ENCODE measurements around the gene GAPT.

The GAPT gene

DNA sequence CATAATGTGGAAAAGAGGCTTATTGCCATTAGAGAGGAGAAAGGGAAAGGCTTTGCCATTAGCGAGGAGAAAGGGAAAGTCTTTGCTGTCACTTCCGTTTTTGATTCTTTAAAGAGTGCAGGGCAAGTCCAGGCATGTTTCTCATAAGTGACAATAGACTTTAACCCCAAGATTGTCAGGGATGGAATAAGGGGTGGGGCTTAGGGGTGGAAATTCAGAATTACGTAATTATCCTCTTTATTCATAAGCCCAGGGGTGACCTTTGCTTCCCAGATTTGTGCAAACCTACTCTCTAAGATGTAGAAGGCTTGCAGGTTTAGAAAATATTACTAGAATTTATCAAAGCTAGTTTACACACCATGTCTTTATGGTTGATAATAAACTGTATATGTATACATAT is 29.1 kb upstream of the GAPT start:
- no peak for DNase-seq

DNA sequence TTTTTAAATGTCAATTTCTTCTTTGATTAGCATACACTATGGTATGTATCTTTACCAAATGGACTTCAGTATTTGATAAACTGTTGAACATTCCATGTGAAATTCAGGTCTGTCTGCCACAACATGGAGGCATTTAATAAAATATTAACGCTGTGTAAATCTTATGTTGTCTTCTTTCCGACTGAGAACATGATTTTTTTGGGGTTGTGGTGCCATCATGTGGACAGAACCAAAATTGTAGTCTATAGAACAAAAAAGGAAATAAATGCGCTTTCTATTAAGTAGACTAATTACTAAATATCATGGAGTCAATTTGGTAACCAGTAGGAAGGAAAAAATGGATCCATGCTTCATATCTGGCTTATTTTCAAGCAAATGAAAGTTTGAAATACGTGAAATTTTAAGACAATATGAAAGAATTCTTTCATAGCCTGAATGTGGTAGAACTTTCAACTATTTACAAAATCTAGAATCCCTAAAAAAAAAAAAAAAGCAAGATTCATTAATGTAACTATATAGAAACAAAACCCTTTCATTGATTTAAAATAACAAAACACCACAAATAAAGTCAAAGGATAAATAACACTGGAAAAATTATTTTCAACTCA is 28.5 kb upstream of the GAPT start:
- DNase-seq: peak; percentile 6

- no peak for DNase-seq
Observed at GRCh38 chr5:58466939-58467338, 24.3 kb upstream of the GAPT start.

- no peak for DNase-seq
Observed at GRCh38 chr5:58469896-58470295, 21.3 kb upstream of the GAPT start.

- no peak for DNase-seq
Observed at GRCh38 chr5:58475404-58475803, 15.8 kb upstream of the GAPT start.

DNA sequence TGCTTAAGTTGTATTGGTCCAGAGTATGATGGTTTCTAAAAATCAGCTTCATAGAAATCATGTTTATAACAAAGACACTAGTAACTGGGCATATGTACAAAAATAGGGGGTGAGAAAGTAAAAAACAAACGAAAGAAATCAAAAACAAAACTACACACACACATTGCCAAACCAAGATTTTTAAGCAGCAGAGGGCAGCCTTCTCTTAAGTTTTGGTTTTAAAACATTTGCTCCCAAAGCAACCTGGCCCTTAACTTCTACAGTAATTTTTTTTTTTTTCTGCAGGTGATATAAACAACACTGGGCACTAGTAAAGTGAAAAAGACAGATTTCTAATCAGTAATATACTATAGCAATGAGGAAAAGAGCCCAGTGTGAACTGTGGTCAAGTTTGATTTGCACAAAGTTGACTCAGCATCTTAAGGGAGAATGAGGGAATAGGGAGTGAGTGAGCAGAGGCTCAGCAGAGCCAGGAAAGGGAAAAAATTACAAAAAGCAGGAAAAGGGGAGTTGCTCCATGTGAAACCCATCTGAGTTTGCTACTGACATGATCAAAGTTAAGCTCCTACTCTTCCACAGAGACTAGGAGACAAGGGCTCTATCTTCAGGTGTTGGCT is 13.4 kb upstream of the GAPT start:
- no peak for DNase-seq

DNA sequence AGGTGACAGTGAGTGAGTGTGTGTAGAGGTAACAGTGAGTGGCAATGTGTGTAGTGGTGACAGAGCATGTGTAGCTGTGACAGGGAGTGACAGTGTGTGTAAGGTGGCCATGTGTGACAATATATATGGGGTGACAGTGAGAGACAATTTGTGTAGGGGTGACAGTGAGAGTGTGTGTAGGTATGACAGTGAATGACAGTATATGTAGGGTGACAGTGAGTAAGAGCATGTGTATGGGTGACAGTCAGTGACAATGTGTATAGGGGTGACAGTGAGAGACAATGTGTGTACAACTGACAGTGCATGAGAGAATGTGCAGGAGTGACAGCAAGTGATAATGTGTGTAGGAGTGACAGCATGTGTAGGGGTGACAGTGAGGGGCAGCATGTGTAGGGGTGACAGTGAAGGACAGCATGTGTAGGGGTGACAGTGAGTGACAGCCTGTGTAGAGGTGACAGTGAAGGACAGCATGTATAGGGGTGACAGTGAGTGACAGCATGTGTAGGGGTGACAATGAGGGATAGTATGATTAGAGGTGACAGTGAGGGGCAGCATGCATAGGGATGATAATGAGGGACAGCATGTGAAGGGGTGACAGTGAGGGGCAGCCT is 10.1 kb upstream of the GAPT start:
- DNase-seq: no peak

DNA sequence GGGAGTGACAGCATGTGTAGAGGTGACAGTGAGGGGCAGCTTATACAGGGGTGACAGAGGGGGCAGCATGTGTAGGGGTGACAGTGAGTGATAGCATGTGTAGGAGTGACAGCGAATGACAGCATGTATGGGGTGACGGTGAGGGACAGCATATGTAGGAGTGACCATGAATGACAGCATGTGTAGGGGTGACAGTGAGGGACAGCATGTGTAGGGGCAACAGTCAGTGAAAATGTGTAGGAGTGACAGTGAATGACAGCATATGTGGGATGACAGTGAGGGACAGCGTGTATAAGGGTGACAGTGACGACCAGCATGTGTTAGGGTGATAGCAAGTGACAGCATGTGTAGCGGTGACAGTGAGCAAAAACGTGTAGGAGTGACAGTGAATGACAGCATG is 9.4 kb upstream of the GAPT start:
- no peak for DNase-seq

DNA sequence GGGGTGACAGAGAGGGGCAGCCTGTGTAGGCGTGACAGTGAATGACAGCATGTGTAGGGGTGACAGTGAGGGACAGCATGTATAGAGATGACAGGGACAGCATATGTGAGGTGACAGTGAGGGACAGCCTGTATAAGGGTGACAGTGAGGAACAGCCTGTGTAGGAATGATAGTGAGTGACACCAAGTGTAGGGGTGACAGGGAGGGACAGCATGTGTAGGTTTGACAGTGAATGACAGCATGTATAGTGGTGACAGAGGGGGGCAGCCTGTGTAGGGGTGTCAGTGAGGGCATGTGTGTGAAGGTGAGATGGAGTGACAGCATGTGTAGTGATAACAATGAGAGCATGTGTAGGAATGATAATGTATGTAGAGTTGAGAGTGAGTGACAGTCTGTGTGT is 8.7 kb upstream of the GAPT start:
- DNase-seq: no peak

GRCh38 chr5:58484505-58484904 is 6.7 kb upstream of the GAPT start:
- DNase-seq: no peak

DNA sequence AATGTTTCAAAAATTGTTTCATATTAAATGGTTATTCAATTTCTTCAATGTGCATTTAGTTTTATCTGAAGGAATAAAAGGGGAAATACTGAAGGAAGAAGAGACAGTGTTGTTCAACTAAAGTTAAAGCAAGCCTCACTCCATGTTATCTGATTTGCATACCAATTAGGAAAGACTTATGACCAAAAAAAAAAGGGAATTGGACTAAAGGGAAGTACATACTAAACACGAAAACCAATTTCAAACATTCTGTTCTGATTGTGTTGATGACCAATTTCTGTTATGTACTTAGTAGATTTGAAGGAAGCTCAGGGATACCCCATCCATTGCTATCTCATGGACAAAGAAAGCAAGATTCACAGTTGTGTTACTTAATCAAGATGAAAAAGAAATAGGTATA is 4.9 kb upstream of the GAPT start:
- no peak for DNase-seq

DNA sequence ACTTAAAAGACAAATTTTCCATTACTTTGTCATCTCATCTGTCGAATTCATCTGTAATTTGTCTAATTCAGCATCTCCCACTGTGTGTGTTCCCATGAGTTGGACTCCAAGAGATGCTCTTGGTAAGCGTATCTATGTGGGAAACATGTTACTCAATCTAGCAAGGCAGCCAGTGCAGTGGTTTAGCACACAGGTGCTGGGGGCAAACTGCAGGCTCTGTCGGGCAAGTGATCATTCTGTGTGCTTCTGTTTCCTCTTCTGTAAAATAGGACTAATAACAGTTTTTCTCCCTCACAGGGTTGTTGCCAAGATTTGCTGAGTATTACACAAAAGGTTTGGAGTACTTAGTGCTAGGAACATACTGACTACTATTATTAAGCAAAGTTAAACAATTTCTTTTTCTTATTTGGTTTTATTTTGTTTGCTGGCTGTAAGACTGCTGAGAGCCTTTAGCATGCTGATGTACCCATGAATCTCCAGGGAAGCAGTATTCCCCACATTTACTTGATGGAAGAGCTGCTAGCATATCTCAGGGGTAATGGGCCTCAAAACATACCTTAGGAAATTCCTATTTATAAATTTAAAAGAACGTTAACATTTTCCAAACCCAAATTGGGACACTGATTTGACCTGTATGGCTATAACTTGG is 709 bp upstream of the GAPT start:
- DNase-seq: no peak

DNA sequence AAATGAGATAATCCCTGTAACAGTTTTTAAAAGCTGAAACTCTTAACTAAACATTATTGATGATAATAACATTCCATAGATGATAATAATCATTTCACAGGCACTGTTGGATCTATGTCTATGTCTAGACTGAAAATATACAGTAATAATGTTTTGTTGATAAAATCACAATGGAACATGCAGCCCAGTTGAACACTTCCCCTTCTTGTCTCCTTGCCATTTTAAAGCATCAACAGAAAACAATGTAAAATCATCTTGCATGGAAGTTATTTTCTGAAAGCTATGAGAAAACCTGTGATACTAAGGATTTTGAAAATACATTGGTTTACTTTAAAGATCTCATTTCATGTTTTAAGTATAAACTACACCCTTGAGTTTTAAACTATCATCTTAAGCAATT is 1.9 kb downstream of the GAPT start:
- no peak for DNase-seq

GRCh38 chr5:58496488-58496887 is 5.3 kb downstream of the GAPT start:
- no peak for DNase-seq

DNA sequence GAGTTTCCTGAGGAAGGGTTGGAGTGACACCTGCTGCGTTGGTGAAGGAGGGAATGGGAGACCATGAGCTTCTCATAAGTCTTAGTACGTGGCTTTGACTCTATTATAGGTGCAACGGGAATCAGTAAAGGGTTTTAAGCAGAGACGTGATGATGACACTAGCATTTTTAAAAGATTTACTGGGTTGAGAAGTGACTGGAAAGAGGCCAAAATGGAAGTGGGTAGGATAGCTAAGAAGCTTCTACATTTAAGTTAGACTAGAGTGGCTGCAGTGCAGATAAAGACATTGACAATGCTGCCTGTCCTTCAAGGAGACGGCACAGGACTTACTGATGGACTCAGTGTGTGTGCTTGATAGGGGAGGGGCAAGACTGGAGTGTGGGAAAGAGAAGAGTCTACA is 6.2 kb downstream of the GAPT start:
- DNase-seq: no peak

- no peak for DNase-seq
Observed at GRCh38 chr5:58497921-58498320, 6.7 kb downstream of the GAPT start.

GRCh38 chr5:58498340-58498942 is 7.2 kb downstream of the GAPT start:
- DNase-seq: peak; percentile 3

DNA sequence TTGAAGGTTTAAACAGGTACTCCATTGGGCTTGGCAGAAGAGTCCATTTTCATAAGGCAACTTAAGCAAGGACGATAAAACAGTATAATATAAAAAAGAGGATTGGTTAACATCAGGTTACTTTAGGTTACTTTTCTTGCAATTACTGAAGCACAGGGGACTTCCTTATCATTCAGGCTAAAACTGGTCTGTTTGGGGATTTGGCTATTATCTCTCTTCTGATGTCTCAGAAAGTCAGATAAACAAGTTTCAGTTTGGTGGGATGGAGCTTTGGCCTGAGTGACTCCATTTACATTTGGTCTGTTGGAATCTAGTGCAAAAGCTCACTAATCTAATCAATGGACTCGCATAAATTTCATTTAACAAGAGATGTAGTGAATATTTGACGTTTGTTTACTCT is 8.0 kb downstream of the GAPT start:
- no peak for DNase-seq

GRCh38 chr5:58499941-58500340 is 8.7 kb downstream of the GAPT start:
- DNase-seq: no peak

GRCh38 chr5:58501778-58502417 is 10.7 kb downstream of the GAPT start:
- no peak for DNase-seq

GRCh38 chr5:58503390-58504046 is 12.3 kb downstream of the GAPT start:
- no peak for DNase-seq

- DNase-seq: no peak
Observed at GRCh38 chr5:58504766-58505165, 13.5 kb downstream of the GAPT start.

DNA sequence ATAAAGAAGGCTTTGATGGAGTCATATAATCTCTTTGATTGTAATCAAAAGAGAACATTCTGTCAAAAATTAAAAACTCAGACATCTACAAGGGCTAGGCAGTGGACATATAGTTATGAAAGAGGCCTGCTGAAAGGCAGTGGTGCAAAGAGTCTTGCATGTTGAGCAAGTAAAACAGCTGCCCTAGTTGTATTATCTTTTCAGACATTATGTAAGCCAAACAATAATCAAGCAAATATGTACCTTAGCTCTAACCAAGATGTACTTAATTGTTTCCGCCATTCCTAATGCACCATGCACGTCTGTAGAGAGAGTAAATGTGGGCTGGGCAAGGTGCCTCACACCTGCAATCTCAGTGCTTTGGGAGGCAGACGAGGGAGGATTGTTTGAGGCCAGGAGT is 14.3 kb downstream of the GAPT start:
- DNase-seq: no peak
